ENCODE measurements around the gene PLXNA1.

Gene PLXNA1

DNA sequence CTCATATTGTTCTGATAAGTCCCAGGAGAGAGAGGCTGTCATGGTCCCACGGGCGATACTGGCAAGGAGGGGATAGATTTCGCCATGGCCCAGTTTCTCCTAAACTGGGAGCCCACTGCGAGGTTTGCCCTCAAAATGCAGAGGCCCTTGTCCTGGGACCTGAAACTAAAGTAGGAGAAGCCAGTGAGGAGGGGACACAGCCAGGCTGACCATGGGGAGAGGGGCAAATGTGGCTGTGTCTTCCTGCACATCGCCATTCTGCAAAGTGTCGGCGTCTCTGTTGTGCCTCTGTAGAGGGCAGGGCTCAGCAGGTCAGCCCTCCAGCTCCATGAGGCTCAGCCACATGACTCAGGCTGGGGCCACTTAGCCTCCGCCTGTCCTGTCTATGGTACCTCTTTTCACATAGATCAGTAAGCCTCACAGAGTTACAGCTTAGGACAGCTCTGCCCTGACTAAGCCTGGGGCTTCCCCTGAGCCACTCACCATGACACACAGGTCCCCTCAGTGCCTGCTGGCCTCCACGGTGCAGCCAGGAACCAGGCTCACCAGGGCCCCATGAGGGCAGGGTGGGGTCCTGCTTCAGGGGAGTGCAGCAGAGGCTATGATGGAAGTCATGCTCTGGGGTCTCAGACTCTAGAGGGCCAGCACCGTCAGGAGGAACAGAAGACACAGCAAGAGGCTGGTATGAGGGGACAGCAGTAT lies 28.6 kb upstream of the PLXNA1 start:
- DNase-seq: no peak

- no peak for DNase-seq
These were observed 27.7 kb upstream of the PLXNA1 start for GRCh38 chr3:126955004-126955790.

- DNase-seq: no peak
These were observed 26.6 kb upstream of the PLXNA1 start for GRCh38 chr3:126956361-126956760.

GRCh38 chr3:126956866-126957650 lies 25.9 kb upstream of the PLXNA1 start:
- DNase-seq: no peak

DNA sequence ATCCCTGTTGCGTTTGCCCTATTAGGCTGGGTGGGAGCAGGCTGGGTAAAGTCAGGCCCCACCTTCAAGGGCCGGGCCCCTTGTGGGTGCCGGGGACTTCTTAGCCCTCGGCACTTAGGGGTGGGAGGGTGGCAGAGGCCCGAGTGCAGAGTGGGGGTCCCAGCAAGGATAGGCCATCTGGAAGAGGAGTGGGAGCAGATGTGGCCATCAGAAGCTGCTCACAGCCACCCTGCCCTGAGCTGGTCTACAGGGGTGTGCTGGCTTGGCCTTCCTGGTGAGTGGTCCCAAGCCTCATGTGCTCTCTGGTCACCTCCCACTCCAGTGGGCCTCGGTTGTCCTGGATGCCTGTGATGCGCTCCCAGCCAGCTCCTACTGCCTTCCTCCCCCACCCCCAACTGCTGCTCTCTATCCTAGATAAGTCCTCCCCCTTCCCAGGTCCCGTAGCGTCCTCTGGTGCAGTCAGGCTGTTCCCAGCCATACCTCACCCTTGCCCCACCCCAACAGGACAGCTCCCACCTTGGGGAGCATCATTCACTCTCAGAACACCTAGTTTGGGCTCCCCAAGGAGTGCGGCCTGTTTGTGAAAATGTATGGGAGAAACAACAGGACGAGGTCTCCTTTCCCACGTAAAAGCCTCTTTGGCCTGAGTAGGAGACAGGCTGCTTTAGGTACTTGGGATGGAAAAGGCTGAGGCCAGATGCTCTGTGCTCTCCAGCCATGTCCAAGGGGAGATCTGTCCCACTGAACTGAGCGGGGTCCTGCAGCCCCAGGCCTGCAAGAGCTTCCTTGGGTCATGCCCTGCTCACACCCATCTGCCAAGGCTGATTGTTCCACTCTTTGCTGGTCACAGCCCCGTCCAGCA lies 24.9 kb upstream of the PLXNA1 start:
- no peak for DNase-seq

DNA sequence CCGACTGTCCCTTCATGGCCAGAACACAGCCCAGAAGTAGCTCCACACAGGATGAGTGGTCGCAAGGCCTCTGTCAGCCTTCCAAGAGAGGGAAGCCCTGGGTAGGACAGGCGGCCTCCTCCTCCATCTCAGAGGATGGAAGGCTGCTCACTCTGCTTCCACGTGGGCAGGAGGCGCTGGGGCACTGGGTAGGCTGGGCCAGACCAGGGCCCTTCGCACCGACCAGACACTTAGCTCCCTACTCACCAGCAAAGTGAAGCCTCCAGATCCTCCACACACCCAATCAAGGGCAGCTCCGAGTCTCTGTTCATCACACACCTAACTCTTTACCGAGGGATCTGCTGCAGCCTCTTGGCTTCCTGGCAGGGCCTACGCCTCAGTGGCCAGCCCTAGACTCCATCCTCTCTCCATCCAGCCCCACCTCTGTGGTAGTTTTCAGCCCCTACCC lies 24.3 kb upstream of the PLXNA1 start:
- no peak for DNase-seq

GRCh38 chr3:126959136-126959920 lies 23.6 kb upstream of the PLXNA1 start:
- DNase-seq: no peak

DNA sequence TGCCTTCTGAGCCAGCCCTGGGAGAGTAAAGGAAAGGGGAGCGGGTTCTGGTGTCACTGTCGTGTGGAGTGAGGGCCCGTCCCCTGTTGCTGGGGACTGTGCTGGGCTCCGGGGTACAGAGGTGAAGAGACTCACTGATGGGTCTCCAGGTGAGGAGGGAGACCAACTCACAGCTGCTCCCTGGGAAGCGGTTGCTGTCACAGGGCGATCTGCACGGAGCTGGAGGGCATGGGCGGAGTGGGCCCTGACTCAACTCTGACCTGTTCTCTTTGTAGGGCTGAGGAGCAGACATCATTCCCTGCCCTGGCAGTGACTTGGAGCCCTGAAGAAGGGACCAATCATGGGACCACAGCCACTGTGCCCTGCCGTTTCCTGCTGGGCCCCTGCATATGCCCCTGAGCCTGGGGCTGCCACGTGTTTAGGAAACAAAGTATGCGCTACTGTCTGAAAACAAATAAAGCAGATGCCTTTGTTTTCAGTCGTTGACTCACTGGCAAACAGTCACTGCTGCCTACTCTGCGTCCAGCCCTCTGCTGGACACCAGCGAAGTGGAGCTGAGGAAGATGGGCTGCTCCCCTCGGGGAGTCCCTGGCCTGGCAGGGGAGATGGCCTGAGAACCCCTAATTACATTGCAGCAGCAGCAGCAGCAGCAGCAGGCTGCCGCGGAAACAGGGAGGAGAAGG lies 22.9 kb upstream of the PLXNA1 start:
- DNase-seq: no peak

- DNase-seq: no peak
These were observed 22.3 kb upstream of the PLXNA1 start for GRCh38 chr3:126960604-126960995.

GRCh38 chr3:126961191-126961790 lies 21.6 kb upstream of the PLXNA1 start:
- no peak for DNase-seq

DNA sequence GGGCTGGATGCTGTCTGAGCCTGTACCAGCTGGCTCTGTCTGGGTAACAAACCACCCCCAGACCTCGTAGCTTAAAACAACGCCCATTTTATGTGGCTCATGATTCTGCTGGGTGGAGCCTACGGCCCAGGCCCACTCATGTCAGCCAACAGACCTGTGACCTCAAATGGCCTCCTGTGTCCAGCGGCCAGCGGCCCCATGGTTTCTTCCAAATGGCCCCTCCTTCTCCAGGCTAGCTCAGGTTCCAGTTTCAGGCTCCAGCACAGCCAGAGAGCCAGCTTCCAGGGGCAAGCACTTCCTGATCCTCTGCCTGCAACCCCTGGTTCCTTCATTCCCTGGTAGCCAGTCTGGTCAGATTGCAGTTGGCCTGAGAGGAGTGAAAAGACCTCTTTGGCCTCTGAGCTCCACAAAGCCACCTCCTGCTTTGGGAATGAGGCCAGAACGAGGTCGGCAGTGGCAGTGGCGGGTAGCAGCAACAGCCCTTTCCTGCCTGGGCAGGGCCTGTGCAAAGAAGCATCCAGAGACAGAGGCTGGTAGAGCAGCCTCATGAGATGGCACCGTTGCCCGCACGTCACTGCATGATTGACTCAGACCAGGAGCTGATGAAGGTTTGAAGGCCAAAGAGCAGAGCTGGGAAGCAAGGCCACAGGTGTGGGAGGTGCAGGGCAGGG lies 21.0 kb upstream of the PLXNA1 start:
- no peak for DNase-seq

DNA sequence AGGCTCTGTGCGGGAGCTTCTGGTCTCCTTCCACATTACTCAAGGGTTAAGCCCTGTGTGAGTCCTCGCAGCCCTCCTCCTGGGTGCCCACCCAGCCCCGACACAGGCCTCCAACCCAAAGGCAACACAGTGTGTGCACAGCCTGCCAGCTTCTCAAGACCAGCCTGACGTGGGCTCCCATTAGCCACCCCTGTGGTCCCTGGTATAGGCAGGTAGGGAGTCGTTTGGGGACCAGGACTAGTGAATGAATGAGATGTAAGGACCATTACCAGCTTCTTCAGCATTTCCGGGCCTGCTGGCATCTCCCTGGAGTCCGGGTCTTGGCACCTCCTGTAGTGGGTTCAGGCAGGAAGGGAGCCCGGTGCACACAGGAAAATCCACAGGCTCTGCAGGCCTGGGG lies 20.2 kb upstream of the PLXNA1 start:
- DNase-seq: no peak

DNA sequence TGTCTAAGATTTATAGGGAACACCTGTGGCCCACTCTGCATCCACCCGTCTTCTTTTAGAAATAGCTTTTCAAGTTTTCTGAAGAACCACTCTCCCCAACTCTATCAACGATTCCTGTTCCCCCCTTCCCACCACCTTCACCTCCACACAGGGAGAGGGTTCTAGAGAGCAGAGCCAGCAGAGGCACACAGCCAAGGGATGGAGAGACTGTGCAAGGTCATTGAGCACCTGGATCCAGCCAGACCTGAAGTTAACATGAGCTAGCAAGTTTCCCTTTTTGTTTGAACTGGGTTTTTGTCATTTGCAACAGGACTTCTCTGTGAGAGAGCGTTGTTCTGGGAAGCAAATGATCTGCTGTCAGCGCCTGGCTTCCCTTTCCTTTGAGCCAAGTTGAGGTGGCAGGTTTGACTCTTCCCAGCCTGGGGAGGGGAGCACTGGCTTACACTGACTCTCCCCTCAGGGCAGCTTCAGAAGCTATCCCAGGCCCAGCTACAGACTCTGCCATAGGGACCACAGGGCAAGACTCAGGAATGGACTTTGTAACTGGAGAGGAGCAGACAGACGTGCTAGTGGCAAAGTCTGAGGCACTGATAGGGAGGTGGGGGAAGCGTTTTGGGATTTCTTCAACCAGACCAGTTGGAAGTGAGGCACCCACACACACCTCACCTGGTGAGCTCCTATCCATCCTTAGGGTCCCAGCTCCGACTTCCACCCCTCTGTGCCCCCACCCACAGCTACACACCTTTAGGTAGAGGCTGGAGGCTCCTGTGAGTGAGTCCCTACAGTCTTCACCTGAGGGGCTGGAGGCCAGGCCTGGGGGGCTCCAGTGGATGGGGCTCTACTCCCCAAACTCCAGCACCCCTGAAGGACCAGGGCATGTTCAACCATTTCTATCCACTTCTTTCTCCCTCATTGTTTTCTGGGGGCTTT lies 19.4 kb upstream of the PLXNA1 start:
- no peak for DNase-seq

DNA sequence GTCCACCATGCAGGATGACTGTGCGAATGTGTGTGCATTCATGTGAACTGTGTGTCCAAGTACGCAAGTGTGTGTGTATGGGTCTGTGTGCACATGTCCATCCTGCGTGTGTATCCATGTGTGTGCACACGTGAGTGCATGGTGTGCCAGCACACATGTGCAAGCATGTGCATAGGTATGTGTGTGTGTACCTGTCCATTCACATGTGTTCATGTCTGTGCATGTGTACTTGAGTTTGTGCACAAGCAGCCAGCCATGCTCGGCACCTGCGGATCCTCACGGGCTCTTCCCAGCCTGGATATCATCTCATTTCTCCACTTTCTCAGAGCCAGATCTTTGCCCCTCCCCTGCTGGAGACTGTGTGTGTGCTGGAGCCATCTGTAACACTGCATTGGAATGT lies 18.7 kb upstream of the PLXNA1 start:
- no peak for DNase-seq

DNA sequence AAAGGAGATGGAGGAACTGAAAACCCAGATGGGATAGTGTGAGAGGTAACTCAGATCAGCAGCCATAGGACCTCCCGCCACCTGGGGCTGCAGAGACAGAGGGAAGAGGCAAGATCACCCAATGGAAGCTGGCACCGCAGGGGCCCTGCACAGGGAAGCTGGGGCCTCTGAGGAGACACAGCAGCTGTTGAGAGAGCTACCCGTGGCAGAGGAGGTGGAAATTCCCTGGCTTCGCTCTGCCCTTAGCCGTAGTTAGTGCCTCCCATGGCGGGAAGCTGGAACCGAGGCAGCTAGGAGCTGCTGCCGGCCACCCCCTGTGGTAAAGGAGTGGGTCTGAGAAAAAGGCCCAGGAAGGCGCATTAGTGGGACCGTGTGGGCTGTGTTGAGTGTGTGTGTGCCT lies 18.0 kb upstream of the PLXNA1 start:
- no peak for DNase-seq

DNA sequence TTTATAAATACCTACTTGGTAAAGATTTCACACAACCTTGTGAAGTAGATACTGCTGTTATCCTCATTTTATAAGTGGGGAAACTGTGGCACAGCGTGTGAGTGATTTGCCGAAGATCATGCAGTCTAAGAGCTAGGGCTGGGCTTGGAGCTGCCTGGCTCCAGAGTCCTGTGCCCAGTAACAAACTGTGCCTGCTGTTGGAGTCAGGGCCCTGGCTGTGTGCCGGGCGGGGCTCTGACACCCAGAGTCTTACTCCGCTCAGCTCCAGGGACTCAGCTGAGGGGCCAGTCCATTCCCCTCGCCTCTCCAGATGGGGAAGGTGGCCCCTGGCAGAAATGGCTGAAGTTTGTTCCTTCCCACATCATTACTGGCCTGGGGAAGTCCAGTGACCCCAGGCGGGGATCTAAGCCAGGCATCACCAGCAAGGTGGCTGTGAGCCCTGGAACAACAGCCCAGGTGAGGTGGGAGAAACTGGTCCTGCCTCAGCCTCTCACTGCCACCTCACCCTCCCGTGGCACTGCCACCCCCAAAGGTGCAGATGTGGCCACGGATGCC lies 17.3 kb upstream of the PLXNA1 start:
- no peak for DNase-seq

DNA sequence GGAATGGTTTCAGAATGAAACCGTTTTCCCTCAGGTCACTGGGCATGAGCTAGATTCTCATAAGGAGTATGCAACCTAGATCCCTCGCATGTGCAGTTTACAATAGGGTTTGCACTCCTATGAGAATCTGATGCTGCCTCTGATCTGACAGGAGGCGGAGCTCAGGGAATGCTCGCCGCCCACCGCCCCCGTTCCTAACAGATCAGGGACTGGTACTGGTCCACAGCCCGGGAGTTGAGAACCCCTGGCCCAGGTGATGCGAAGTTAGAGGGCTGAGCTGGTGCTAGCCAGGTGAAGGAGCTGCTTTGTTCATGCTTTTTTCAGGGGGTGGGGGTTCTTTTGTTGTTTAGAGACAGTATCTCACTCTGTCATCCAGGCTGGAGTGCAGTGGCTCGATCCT lies 15.5 kb upstream of the PLXNA1 start:
- no peak for DNase-seq
